GM21737 (cell line): ENCODE measurements around the gene UNC5C.

Experiments used
- ATAC-seq: cut with Tn5 transposase; IDR thresholded peaks from one replicate; pipeline ENCODE4 v1.9.1; 2021; ENCODE audit warnings: mild to moderate bottlenecking, moderate library complexity; ENCODE audit not compliant: unreplicated experiment

The UNC5C gene

DNA sequence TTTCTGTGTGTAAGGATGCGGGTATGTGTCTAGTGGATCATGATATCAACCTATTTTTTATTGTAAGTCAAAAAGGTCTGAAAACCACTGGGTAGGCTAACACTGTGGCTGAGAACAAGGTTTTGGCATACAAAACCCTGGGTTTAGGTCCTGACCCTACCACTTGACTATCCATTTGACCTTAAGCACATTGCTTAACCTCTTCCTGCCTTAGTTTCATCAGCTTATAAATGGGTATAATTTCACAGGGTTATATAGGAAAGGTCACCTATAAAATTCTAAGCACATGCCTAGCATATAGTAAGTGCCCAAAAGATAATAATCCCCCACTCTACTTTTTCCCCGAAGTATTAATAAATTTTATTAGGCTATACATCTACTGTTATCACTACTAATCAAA lies 263.0 kb downstream of the UNC5C start:
- no peak for ATAC-seq

DNA sequence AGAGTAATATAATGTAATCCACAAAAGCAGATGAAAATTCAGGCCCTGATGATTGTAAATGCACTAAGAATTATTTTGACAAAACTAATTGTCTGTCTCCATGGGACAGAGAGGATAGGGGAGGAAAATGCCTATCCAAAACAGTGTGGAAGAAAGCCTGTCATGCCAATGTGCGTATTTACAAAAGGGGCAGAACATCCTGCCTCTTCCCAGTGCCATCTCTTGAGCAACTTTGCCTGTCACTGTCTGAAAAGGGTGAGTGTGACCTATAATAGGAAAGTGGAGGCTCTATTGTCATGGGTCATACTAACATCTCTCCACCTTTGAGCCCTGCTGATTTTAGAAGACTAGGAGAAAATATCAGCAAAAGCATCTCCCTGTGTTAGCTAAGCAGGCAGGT lies 264.1 kb downstream of the UNC5C start:
- no peak for ATAC-seq

DNA sequence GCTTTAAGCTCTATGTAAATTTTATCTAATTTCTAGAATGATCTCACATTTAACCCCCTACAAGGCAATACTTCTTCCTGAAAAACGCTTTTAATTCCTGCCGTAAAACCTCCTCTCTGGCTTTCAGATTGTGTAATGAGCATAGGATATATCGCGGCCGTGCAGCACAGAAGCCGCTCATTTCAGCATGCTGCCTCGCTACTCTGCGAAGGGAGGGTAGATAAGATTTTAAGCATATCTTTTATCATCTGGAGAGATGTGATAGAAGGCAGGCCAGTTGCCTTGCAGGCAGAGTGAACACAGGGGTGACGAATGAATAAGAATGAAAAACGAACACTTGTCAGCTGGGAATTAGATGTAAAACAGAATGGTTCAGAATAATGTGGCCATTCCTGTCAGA lies 265.5 kb downstream of the UNC5C start:
- ATAC-seq, result no peak

DNA sequence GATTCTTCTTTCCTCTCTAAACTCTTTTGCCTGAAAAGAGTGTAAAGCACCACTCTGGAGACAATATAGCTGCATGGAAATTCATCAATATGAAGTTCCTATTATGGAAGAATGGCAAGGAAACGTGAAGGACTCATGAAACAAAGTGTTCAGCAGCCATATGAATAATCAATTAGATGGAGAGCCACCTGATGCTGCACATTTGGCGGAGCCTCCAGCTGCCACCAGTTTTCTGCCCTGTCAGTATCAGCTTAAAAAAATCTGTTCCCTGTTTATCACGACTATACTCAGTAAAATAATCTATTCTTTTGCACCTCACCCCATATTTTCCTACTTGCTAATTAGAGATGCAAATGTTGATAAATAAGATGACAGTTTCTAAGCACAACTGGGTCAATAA lies 276.0 kb downstream of the UNC5C start:
- no peak for ATAC-seq

DNA sequence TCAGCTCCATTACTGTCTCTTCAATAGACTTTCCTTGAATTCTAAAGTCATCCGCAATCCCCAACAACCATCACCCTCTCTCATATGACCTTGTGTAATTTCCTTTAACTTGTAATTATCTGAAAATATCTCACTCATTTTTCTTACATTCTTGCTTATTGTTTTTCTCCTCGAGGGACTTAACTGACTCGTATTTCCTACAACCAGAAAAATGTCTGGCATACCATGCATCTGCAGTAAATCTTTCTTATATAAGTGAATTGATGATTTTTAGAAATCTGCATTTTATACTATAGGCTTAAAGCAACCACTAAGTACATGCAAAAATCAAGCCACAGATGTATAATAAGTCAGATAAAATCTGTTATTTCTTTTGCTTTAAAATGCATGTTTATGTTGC lies 276.7 kb downstream of the UNC5C start:
- no peak for ATAC-seq

DNA sequence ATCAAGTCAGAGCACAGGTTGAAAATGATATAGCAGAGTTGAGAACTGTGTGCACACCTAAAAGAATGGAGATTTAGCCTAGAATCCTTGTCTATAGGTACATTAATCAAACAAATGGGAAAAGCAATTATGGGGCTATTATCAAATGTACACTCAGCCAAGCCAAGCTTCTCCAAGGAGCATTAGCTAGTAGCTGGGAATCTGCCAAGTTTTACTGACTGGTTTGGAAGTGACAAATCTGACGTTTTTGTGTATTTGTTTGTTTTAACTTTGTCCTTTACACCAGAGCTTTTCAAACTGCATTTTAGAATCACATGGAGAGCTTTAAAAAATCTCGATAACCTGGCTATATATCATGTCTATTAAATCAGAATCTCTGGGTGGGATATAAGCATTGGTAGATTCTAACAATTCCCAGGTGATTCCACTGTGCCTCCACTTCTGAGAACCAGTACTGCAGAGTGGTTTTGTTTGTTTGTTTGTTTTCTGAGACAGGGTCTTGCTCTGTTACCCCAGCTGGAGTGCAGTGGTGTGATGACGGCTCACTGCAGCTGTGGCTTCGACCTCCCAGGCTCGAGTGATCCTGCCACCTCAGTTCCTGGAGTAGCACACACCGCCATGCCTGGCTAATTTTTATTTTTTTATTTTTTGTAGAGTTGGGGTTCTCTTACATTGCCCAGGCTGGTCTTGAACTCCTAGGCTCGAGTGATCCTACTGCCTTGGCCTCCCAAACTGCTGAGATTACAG lies 279.8 kb downstream of the UNC5C start:
- no peak for ATAC-seq

DNA sequence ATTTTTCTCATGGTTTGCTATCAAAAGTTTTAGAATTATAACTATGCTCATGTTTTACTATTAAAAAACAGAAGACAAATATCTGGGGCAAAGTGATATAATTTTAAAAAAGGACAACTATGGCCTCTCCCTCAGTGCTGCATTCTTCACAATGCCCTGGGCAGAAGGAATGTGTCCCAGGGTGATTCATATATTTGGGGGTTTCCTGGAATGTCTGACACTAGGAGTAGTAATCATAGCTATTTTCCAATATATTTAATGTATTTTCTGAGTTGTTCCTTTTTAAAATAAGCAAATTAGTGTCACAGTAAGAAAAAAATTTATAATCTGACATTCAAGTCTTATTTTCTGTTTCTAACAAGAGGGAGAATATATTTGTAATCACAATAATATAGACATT lies 281.7 kb downstream of the UNC5C start:
- no peak for ATAC-seq

DNA sequence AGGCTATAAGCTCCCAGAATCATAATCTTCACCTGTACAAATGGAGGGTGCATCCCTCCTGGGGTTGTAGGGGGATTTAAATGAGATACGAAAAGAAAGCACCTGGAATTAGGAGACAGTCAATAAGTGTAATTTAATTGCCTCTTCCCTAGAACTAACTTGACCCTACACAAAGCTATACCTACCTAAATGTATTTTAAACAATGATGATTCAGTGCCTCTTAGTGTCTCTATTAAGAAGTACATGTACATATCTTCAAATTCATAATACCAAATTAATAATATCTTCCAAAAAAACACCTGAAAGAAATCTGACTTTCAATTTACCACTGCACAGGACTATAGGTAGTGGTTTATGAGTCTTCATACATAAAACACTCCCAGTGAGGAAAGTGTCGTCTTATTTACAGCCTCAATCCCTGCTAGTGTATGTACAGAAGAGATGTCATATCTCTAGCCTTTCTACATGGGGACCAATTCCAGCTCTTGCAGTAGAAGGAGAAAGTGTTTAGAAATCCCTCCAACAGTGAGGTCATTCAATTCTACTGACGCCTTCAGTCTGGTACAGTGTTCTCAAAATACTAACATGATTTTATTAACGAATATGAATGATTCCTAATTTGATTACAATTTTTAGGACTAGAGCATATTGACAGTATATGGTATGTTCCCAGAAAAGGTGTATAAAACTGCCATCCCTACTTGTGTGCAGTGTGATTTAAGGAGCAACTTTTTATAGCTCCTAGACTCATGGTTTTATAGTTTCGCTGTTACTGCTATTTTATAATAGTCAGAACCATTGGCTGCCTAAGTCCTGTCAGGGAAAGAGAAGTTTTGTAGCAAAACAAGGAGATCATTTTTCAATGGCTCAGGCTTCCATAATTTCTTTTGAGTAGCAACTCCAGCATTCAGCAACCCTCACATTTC lies 282.7 kb downstream of the UNC5C start:
- no peak for ATAC-seq

DNA sequence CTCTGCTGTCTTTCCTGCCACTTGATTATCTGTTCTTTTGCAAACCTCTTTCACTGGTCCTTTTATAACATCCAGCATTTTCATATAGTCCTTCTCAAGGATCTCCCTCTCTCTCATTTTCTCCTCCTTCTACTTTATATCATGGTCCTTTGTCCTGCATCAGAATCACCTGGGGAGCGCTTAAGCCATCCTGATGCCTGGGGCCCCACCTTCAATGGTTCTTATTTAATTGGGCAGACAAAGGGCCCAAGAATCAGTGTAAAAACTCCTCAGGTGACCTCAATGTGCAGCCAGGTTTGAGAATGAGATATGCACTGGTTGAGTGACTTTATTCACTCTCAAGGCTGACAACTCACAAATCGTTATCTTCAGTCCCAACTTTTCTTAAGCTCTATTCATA lies 283.9 kb downstream of the UNC5C start:
- no peak for ATAC-seq

DNA sequence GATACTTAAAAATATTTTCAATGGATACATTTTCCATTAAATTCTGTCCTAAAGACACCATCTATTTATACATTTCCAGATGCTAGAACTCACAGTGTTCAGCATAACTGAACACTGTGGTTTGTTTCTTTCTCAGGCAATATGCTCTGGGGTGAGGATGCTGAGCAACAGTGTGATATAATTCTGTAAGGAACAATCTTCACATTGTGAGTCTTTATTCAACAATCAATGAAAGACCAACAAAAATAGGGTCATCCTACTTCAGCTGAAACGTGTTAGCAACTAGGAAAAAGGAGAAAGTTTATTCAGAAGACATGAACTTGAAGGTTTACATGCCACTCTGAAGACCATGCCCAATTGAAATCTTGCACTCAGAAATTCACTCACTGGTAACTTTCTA lies 284.8 kb downstream of the UNC5C start:
- no peak for ATAC-seq

DNA sequence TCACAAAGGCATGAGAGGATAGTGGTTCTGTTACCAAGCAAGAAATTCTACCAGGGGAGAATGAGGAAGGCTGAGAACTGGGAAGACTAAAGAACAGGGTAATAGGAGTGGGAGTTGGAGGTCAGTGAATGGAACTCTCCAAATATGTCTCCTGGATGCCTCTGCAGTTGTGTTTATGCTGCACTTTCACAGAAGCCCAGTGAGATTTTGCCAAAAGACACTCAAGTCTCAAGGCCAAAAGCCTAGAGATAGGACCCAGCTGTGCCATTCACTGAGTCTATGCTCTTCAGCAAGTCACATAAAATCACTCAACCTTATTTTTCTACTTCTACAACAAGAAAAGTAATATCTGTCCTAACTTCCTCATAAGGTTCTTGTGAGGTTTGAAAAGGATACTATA lies 285.4 kb downstream of the UNC5C start:
- ATAC-seq, result no peak

DNA sequence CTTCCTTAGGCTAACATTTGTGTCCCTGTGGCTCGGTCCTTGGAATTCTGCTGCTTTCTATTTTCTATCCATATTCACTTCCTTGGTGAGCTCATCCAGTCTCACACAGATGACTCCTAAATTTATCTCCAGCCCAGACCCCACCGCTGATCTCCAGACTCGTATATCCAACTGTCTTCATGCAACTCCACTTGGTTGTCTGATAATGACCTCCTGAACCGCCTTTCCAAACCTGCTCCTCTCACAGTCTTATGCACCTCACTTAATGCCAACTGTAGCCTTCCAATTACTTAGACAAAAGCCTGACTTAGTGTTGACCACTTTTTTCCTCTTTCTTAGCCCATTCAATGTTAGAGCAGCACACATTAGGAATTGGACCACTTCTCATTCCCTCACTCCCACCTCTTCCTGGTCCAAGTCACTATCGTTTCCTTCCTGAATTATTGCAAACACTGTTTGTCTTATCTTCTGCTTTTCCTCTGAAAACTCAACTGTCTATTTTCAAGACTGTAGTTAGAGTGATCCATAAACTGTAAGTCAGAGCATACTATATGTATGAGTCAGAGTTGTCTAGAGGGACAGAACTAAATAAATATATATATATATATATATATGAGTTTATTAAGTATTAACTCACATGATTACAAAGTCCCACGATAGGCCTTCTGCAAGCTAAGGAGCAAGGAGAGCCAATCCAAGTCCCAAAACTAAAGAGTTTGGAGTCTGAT lies 292.5 kb downstream of the UNC5C start:
- no peak for ATAC-seq

DNA sequence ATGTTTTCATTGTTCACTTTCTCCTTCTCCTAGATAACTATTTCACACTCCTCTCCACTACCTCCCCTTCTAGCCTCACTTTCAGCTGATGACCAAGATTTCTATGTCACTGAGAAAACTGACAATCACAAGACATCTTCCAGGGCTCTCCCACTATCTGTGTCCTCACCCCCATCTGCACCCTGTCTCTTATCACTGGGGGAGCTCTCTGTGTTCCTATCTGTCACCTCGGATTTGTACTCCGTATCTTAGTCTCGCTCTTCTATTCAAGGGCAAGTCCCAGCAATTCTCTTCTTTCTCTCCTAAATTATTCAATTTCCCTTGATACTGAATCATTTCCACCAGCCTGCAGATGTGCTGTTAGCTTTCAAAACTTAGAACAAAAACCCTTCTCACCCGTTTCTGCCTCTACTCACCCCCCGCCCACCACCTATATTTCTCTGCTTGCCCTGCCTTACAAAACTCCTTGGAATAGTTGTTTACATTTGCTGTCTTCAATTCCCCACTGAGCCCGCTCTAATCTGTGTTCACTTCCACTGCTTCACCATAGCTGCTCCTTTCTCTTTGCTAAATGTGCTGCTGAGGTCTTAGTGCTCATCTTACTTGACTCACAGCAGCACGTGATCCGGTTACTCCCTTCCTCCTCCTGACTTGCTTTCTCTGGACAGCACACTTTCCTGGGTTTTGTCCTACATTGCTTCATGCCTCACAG lies 293.2 kb downstream of the UNC5C start:
- ATAC-seq, result no peak

DNA sequence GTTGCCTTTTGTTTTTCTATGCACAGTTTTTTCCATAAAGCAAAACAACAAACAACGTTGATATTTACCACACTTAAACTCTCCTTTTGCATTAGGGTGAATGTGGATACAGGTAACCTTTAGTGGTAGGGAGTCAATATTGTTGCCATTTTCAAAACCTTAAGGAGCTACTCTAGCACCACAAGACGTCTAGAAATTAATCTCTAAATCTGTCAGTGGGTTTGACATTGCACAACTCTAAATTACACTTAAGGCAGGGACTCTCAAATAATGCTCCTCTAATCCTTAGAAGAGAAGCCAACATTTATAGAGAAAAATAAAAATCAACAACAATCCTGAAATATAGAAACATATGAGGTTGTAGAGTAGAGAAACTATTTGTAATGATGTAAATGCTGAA lies 297.2 kb downstream of the UNC5C start:
- no peak for ATAC-seq

DNA sequence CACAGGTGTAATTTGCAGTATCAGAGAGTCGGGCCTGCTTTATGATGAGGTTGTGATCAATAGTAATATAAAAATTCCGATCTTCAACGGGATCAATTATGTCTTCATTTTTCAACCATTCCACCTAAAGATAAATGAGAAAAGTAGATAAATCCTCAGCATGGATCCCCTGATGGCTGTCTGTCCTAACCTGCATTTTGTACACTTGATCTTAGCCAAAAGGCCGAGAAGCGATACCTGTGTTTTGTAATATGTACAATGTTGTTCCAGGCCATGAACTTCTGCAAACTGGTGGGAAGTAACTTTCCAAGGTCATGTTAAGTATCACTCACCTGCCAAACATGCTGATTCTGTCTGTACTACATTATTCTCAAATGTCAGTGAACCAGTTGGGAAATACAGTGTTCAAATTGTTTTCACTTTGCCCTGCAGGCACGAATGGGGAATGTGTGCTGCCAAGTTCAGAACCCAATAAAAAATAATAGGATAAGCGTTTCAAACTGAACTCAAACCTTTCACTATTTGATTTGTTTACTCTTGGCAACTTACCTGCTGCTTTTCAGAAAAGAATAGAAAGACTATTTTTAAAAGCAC lies 298.1 kb downstream of the UNC5C start:
- ATAC-seq, result no peak

DNA sequence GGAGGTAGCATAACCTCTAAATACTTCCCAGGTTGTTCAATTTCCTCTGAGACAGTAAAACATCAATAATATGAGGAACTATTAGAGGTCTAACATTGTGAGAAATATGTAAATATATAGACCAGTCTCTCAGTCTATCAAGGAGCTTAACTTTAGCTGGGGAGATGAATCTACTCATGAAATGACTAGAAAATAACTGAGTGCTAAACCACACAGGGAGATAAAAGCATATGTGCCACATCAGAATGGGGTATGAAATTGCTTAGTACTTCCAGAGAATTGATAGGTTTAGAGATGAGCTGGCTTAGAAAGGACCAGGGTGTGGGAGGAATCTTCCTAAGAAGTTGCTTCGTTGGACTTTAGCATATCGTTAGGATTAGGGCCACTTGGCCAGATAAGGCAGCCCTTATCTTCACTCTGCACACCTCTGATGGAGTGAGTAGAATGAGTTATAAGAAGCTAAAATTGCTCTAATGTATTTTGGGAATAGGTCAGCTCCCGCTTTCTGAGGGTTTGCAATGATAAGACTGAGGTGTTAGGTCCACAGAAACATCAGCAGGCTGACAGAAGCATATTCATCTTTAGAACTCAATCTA lies 299.2 kb downstream of the UNC5C start:
- ATAC-seq, result no peak

DNA sequence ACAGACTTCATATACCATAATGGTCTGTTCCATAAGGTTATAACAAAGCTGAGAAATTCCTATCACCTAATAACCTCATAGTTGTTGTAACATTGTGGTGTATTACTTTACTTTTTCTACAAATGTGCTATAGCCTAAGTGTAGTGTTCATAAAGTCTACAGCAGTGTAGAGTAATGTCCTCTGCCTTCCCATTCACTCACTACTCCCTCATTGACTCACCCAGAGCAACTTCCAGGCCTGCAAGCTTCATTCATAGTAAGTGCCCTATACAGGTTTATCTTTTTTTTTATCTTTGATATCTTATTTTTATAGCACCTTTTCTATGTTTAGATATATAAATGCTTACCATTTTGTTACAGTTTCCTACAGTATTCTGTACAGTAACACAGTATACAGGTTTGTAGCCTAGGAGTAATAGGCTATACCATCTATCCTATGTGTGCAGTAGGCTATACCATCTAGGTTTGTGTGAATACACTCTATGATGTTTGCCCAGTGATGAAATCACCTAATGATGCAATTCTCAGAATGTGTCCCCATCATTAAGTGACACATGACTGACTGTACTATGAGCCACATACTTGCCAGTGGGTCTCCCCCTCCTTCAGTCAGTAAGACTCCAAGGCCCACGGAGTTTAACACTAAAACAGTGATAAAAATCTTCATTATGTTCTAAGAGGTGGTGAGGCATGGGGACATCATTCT lies 299.9 kb downstream of the UNC5C start:
- ATAC-seq, result no peak

DNA sequence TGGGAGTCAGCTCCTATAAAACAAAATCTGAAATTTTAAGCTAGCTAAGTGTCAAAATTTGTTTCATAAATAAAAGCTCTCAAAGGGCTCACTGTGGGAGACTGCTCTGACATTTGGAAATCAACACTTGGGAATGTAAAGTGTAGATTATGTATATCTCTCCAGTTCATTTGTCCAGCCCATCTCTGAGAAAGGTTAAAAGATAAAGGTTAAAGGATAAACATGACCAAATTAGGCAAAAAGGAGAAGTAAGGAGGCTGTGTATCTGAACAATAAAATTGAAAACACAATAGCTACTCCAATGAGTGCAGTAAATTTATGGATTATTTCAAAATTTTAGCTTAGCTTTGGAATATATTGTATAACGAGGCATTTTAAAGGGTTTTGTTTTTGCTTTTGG lies 304.9 kb downstream of the UNC5C start:
- no peak for ATAC-seq

DNA sequence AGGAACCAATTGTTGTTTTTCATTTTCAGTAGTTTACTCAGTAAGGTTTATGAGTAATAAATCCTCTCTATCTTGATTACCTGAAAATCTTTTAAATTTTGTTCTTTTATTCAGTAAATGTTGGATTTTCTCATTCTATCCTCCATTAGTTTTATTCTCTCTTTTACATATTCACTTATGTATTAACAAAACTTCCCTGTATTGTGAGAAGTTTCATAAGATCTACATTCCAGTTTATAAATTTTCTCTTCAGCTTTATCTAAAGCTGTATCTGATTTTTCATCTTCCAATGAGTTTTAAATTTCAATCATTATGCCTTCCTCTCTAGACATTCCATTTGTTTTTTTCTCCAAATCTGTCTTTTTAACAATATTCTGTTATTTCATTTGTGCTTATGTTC lies 310.2 kb downstream of the UNC5C start:
- no peak for ATAC-seq
